Measurements from ENCODE around the gene FAM168A.

- TF ChIP-seq CTCF (IDR thresholded peaks at IDR 0.05), result no peak
- TF ChIP-seq ZNF671 (CRISPR knock-in tag; IDR thresholded peaks at IDR 0.05), result no peak
- no peak for TF ChIP-seq GABPB1 (CRISPR knock-in tag; IDR thresholded peaks at IDR 0.05)
These were observed 213.4 kb downstream of the FAM168A start for GRCh38 chr11:73384531-73384871.
